Body of pancreas (tissue), 4 donors: ENCODE data around the gene CCL26. TPM values are rescaled to one million over a fixed set of nuclear protein-coding genes. Genes with fewer than 3 reads are reported as not detected.

ENCODE experiments used
- ATAC-seq: fragments of 150-250 bp; one replicate; pipeline ENCODE4 v1.9.1; 2016
- DNase-seq, 4 donors: peaks; one replicate each; pipeline ENCODE4 v3.0.0-alpha.2; 2019
- H3K27ac ChIP-seq, 4 donors: fragments of 200-600 bp; sonication (generic); 1 replicate in 3 of 4; 2 replicates in 1 of 4; pipeline versions ENCODE4 v1.5.1 to v1.6.1; 2016 to 2019; ENCODE audit warnings: mild to moderate bottlenecking in 1 of 4, mixed read lengths in 1 of 4, moderate library complexity in 1 of 4
- H3K27me3 ChIP-seq, 2 donors: fragments of 200-600 bp; sonication (generic); one replicate each; pipeline ENCODE4 v1.6.0; 2016; ENCODE audit warnings: mild to moderate bottlenecking in 1 of 2
- H3K36me3 ChIP-seq, 2 donors: fragments of 200-600 bp; sonication (generic); replicated peaks in 1 of 2; 2 replicates each; pipeline ENCODE4 v1.5.1; 2016; ENCODE audit warnings: low read depth in 2 of 2; ENCODE audit not compliant: insufficient read depth in 1 of 2
- H3K4me1 ChIP-seq: fragments of 200-600 bp; sonication (generic); one replicate; pipeline ENCODE4 v1.6.0; 2016
- H3K4me3 ChIP-seq, 2 donors: fragments of 200-600 bp; sonication (generic); 1 replicate in 1 of 2; 2 replicates in 1 of 2; pipeline ENCODE4 v1.5.1; 2016 to 2019
- H3K9me3 ChIP-seq, 3 donors: fragments of 200-600 bp; sonication (generic); 1 replicate in 2 of 3; 2 replicates in 1 of 3; pipeline ENCODE4 v1.5.1; 2016
- CTCF ChIP-seq, 7 experiments: fragments of 450-650 bp in 4 of 7; fragments of 200-600 bp in 3 of 7; sonication (generic) in 3 of 7; IDR thresholded peaks; one replicate each; pipeline ENCODE4 v1.5.1; 2016 to 2019; ENCODE audit warnings: antibody characterized with exemption in 7 of 7
- POLR2A ChIP-seq, 3 donors: fragments of 450-650 bp; IDR thresholded peaks; one replicate each; pipeline ENCODE4 v1.6.1; 2016; ENCODE audit warnings: antibody characterized with exemption in 3 of 3, mild to moderate bottlenecking in 2 of 3
- WGBS, 2 donors: methylation state at CpG; one replicate each; pipeline ENCODE4 v1.1.5; 2017; 5-methylcytosine and 5-hydroxymethylcytosine counted together
- intact Hi-C: fragments of 100-400 bp; cut with DNase I; formaldehyde crosslinking; loops from one replicate; pipeline ENCODE4 v1.15.1; 2023
- total RNA-seq, 2 donors: library from RNA; depleted of rRNA; stranded (reverse); fragments of >200 nt; gene quantifications; one replicate each; pipeline ENCODE4 v1.1.0, GENCODE V29; 2016

Gene CCL26
- total RNA-seq, 2 donors from 2014 or later = not detected

DNA sequence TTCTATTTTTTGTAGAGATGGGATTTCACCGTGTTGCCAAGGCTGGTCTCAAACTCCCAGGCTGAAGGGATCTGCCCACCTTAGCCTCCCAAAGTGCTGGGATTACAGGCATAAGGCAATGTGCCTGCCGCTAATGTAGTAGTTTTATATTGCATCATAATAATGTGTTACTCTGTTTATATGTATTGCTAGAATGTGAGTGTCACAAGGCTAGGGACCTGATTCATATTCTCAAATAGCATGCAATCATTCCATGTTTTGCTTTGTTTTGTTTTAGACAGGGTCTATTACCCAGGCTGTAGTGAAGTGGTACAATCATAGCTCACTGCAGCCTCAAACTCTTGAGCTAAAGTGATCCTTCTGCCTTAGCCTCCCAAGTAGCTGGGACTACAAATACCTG is 13.5 kb downstream of the CCL26 start:
- Histone ChIP-seq H3K36me3 (no peaks in the 10 kb centered on the region), H3K9me3 (no peaks in the 10 kb centered on the region), H3K4me1 (no peaks in the 10 kb centered on the region), H3K27me3 (no peaks in the 10 kb centered on the region), H3K4me3 (no peak overlapping the region), H3K27ac (no peak overlapping the region)
- WGBS, 2 donors = 31 to 83% methylated on average over 2 of the region's 2 CpGs
- intact Hi-C loops = no loop called here
- ATAC-seq = no peak
- no peak for TF ChIP-seq CTCF (IDR thresholded peaks at IDR 0.05)
- no peak for TF ChIP-seq POLR2A (IDR thresholded peaks at IDR 0.05)
- DNase-seq = no peak

GRCh38 chr7:75757860-75758259 is 14.2 kb downstream of the CCL26 start:
- Histone ChIP-seq H3K4me3 (no peak overlapping the region), H3K27ac (no peak overlapping the region), H3K9me3 (no peaks in the 10 kb centered on the region), H3K27me3 (no peaks in the 10 kb centered on the region), H3K4me1 (no peaks in the 10 kb centered on the region), H3K36me3 (no peaks in the 10 kb centered on the region)
- ATAC-seq (no peak), DNase-seq (no peak)
- no peak for TF ChIP-seq POLR2A (IDR thresholded peaks at IDR 0.05)
- no peak for TF ChIP-seq CTCF (IDR thresholded peaks at IDR 0.05)
- intact Hi-C loops = no loop called here
- 84 to 89% methylated on average over 7 of the region's 7 CpGs for WGBS, 2 donors

DNA sequence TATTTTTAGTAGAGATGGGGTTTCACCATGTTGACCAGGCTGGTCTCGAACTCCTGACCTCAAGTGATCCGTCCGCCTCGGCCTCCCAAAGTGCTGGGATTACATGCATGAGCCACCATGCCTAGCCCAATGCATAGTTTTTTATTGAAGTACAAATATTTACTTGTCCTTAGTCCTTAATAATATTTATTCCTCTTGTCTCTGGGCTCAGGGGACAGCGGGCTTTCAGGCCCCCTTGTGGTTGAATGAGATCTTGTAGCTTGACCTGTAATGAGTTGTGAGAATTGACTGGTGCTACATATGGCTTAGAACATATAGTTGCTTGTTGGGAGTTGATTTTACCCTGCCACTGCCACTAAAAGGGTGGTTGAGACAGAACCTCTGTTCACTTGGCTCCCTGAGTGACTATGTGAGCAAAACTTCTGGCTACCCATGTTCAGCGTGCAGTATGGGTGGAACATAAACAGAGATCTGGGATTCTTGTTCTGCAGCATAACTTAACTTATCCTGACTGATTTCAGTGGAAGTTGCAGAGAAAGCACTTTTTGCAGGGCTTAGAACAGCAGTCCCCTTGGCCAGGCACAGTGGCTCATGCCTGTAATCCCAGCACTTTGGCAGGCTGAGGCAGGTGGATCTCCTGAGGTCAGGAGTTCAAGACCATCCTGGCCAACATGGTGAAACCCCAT is 14.9 kb downstream of the CCL26 start:
- DNase-seq = peak in 1 of 4 donors; percentile 19
- Histone ChIP-seq H3K4me1 (no peaks in the 10 kb centered on the region), H3K4me3 (no peak overlapping the region), H3K9me3 (no peaks in the 10 kb centered on the region), H3K27ac (no peak overlapping the region), H3K36me3 (no peaks in the 10 kb centered on the region), H3K27me3 (no peaks in the 10 kb centered on the region)
- intact Hi-C loops = no loop called here
- no peak for TF ChIP-seq POLR2A (IDR thresholded peaks at IDR 0.05)
- TF ChIP-seq CTCF (IDR thresholded peaks at IDR 0.05) = peak in 6 of 7 experiments; percentile 11 to 28 (median 18)
- no peak for ATAC-seq
- WGBS, 2 donors = 57 to 63% methylated on average over 6 of the region's 6 CpGs

- intact Hi-C loops = no loop called here
- no peak for DNase-seq
- WGBS, 2 donors = 59 to 60% methylated on average over 9 to 10 of the region's 10 CpGs
Observed at GRCh38 chr7:75756206-75756990, 15.6 kb downstream of the CCL26 start.

More at GRCh38 chr7:75756206-75756990, 15.6 kb downstream of the CCL26 start:
- H3K27me3 ChIP-seq = no peaks in the 10 kb centered on the region
- H3K9me3 ChIP-seq = no peaks in the 10 kb centered on the region
- no peaks in the 10 kb centered on the region for H3K4me1 ChIP-seq
- no peaks in the 10 kb centered on the region for H3K36me3 ChIP-seq
- no peak for TF ChIP-seq POLR2A (IDR thresholded peaks at IDR 0.05)
- TF ChIP-seq CTCF (IDR thresholded peaks at IDR 0.05) = no peak
- H3K4me3 ChIP-seq = no peak overlapping the region
- no peak overlapping the region for H3K27ac ChIP-seq
- ATAC-seq = no peak
